ENCODE measurements around the gene ZNF543. TPM values are rescaled to one million over a fixed set of nuclear protein-coding genes. Genes with fewer than 3 reads are reported as not detected.

Gene ZNF543
- total RNA-seq, 1 experiment from 2014 or later = 8.4 TPM

DNA sequence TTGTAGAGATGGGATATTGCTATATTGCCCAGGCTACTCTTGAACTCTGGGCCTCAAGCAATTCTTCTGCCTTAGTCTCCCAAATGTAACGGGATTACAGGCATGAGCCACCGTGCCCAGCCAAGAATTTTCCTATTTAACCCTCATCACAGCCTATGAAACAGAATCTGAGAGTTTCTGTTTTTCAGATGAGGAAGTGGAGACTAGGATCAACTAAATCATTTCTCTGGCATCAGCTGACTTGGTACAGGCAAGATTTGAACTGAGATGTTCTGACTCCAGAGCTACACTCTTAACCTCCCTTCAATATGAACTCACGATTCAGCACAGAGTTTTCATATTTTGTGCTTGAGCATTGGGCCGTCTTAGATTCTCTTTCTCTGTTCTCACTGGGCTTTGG, 31.9 kb upstream of the ZNF543 start:
- no peak overlapping the region; a peak in 1 of 7 replicates for H3K27ac Mint-ChIP-seq
- TF ChIP-seq, protein P1, sequence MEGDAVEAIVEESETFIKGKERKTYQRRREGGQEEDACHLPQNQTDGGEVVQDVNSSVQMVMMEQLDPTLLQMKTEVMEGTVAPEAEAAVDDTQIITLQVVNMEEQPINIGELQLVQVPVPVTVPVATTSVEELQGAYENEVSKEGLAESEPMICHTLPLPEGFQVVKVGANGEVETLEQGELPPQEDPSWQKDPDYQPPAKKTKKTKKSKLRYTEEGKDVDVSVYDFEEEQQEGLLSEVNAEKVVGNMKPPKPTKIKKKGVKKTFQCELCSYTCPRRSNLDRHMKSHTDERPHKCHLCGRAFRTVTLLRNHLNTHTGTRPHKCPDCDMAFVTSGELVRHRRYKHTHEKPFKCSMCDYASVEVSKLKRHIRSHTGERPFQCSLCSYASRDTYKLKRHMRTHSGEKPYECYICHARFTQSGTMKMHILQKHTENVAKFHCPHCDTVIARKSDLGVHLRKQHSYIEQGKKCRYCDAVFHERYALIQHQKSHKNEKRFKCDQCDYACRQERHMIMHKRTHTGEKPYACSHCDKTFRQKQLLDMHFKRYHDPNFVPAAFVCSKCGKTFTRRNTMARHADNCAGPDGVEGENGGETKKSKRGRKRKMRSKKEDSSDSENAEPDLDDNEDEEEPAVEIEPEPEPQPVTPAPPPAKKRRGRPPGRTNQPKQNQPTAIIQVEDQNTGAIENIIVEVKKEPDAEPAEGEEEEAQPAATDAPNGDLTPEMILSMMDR (conservative IDR thresholded peaks at IDR 0.05) = no peak
- H4K8ac ChIP-seq (replicated peaks; ENCODE audit: insufficient read length, low read depth, low read length) = no peak overlapping the region
- H3K23ac ChIP-seq (ENCODE audit: insufficient read length, low read depth, low read length) = no peak overlapping the region
- no peak overlapping the region for H3T11ph ChIP-seq (ENCODE audit: low read length)
- H3K36me3 Mint-ChIP-seq (ENCODE audit: insufficient read depth in 1 of 3, low read depth in 3 of 3) = peaks cover 74 to 87% (median 84%) of the 10 kb centered on the region in 3 experiments
- no peak overlapping the region for H4K5ac ChIP-seq (ENCODE audit: insufficient read length, low read depth, low read length)
- H4K91ac ChIP-seq (ENCODE audit: insufficient read length, low read depth, low read length) = no peak overlapping the region
- no peaks in the 10 kb centered on the region for H3K4me1 ChIP-seq (ENCODE audit: insufficient read depth, low read length)
- peaks cover 12% of the 10 kb centered on the region; the same call in 1 of the 2 replicates for H3K79me2 ChIP-seq (ENCODE audit: insufficient read depth, low read length)
- H2BK5ac ChIP-seq (ENCODE audit: insufficient read length, low read length) = no peak overlapping the region
- H3K14ac ChIP-seq (ENCODE audit: insufficient read depth, low read length) = no peak overlapping the region
- no peak overlapping the region for H2BK120ac ChIP-seq (ENCODE audit: low read depth, low read length, poor library complexity, severe bottlenecking)
- H3K4me1 Mint-ChIP-seq = no peaks in the 10 kb centered on the region
- H3K4ac ChIP-seq (ENCODE audit: low read depth, low read length) = no peak overlapping the region
- no peaks in the 10 kb centered on the region for H3K27me3 Mint-ChIP-seq (ENCODE audit: low read depth)
- H3K9me3 ChIP-seq (ENCODE audit: control insufficient read depth, low read depth, low read length) = no peaks in the 10 kb centered on the region
- H2AFZ ChIP-seq (ENCODE audit: low read length) = no peak overlapping the region
- no peak overlapping the region for H3K27ac ChIP-seq (ENCODE audit: insufficient read length, low read depth, low read length)
- H3K4me2 ChIP-seq (ENCODE audit: insufficient read depth, insufficient read length, low read length) = no peak overlapping the region
- H3K56ac ChIP-seq (ENCODE audit: insufficient read length, low read depth, low read length) = no peak overlapping the region
- no peak overlapping the region for H2BK12ac ChIP-seq (ENCODE audit: insufficient read length, low read depth, low read length)
- no peak overlapping the region for H3K9ac ChIP-seq (ENCODE audit: extremely low read depth, insufficient read length, low read length)
- DNase-seq = no peak
- H2BK15ac ChIP-seq (ENCODE audit: low read depth, low read length) = no peak overlapping the region
- no peak overlapping the region for H3K4me3 Mint-ChIP-seq
- H3K18ac ChIP-seq (ENCODE audit: insufficient read length, low read depth, low read length) = no peak overlapping the region
- H2AK5ac ChIP-seq (ENCODE audit: insufficient read length, low read length) = no peak overlapping the region
- H3K9me3 Mint-ChIP-seq = peaks cover 0 to 5% of the 10 kb centered on the region in 2 experiments; a peak in 2 of 5 replicates
- no peak overlapping the region for H2BK20ac ChIP-seq (ENCODE audit: low read depth, low read length, poor library complexity, severe bottlenecking)
- WGBS (ENCODE audit: extremely low coverage, insufficient read length, low lambda C conversion rate) = no CpG with 5 or more reads among the region's 4 CpGs
- peaks cover 8% of the 10 kb centered on the region for H3K79me1 ChIP-seq (ENCODE audit: insufficient read depth, low read depth, low read length, poor library complexity, severe bottlenecking)
- no peaks in the 10 kb centered on the region for H3K23me2 ChIP-seq (ENCODE audit: insufficient read length, low read depth, low read length, poor library complexity, severe bottlenecking)
- no peaks in the 10 kb centered on the region for H4K20me1 ChIP-seq (ENCODE audit: control insufficient read depth, insufficient read depth, insufficient read length)
- H3K27me3 ChIP-seq (ENCODE audit: insufficient read depth, low read length) = no peaks in the 10 kb centered on the region

Data from H9 (cell line).